CD14-positive monocyte (primary cell): ENCODE data around the gene BLOC1S1. TPM values are rescaled to one million over a fixed set of nuclear protein-coding genes. Genes with fewer than 3 reads are reported as not detected.

Source experiments
- DNase-seq, 3 donors: peaks; one replicate each; pipeline ENCODE4 v3.0.0-alpha.2; 2011 to 2022
- H2AFZ ChIP-seq: 2 replicates; pipeline ENCODE4 v1.6.0; 2012; ENCODE audit warnings: mild to moderate bottlenecking, low read depth, low read length, inconsistent platforms; ENCODE audit not compliant: insufficient read depth, poor library complexity, severe bottlenecking
- H3K27ac ChIP-seq, 2 donors: 1 replicate in 1 of 2; 2 replicates in 1 of 2; pipeline ENCODE4 v1.5.1; 2012 to 2013; ENCODE audit warnings: low read length in 2 of 2, control low read depth in 1 of 2, inconsistent platforms in 1 of 2, low read depth in 1 of 2, mild to moderate bottlenecking in 1 of 2
- H3K27me3 ChIP-seq, 2 donors: one replicate each; pipeline versions ENCODE4 v1.6.0 to v1.6.1; 2011 to 2013; ENCODE audit warnings: low read length in 2 of 2; ENCODE audit not compliant: control insufficient read depth in 2 of 2, insufficient read depth in 2 of 2
- H3K36me3 ChIP-seq, 2 donors: replicated peaks in 1 of 2; 1 replicate in 1 of 2; 2 replicates in 1 of 2; pipeline versions ENCODE4 v1.5.1 to v1.6.1; 2012 to 2013; ENCODE audit warnings: low read length in 2 of 2, control low read depth in 1 of 2, inconsistent platforms in 1 of 2, mild to moderate bottlenecking in 1 of 2; ENCODE audit not compliant: insufficient read depth in 2 of 2, control insufficient read depth in 1 of 2
- H3K4me1 ChIP-seq, 2 donors: 1 replicate in 1 of 2; 2 replicates in 1 of 2; pipeline versions ENCODE4 v1.5.1 to v1.6.1; 2012 to 2013; ENCODE audit warnings: low read length in 2 of 2, control low read depth in 1 of 2, inconsistent platforms in 1 of 2, mild to moderate bottlenecking in 1 of 2, moderate library complexity in 1 of 2; ENCODE audit not compliant: insufficient read depth in 2 of 2, control insufficient read depth in 1 of 2
- H3K4me2 ChIP-seq: replicated peaks from 2 replicates; pipeline ENCODE3; 2012; ENCODE audit warnings: low read length, moderate library complexity, mild to moderate bottlenecking; ENCODE audit not compliant: poor library complexity, severe bottlenecking; ENCODE audit errors: extremely low read depth
- H3K4me3 ChIP-seq, 3 experiments: fragments of 200-600 bp in 1 of 3; sonication (generic) in 1 of 3; replicated peaks in 1 of 3; 1 replicate in 2 of 3; 2 replicates in 1 of 3; pipeline ENCODE4 v1.5.1; 2011 to 2013; ENCODE audit warnings: low read length in 3 of 3, mild to moderate bottlenecking in 3 of 3, control low read depth in 2 of 3, low read depth in 2 of 3, inconsistent platforms in 1 of 3, moderate library complexity in 1 of 3
- H3K79me2 ChIP-seq: 2 replicates; pipeline ENCODE4 v1.6.0; 2012; ENCODE audit warnings: mild to moderate bottlenecking, control low read depth, inconsistent platforms, low read length, moderate library complexity; ENCODE audit not compliant: insufficient read depth
- H3K9ac ChIP-seq: 2 replicates; pipeline ENCODE4 v1.6.0; 2017; ENCODE audit warnings: low read length, mild to moderate bottlenecking; ENCODE audit not compliant: insufficient read depth, poor library complexity, severe bottlenecking
- H3K9me3 ChIP-seq, 2 donors: replicated peaks in 1 of 2; 1 replicate in 1 of 2; 2 replicates in 1 of 2; pipeline versions ENCODE4 v1.5.1 to v1.6.1; 2012 to 2013; ENCODE audit warnings: low read length in 2 of 2, control low read depth in 1 of 2; ENCODE audit not compliant: control insufficient read depth in 1 of 2, insufficient read depth in 1 of 2
- H4K20me1 ChIP-seq: 2 replicates; pipeline ENCODE4 v1.6.0; 2012; ENCODE audit warnings: mild to moderate bottlenecking, low read length, control low read depth, moderate library complexity; ENCODE audit not compliant: insufficient read depth
- H3K27ac Mint-ChIP-seq, 7 donors: one replicate each; pipeline ENCODE4 v1.8.0; 2020; ENCODE audit warnings: mild to moderate bottlenecking in 7 of 7, mixed read lengths in 7 of 7, moderate library complexity in 6 of 7, inconsistent platforms in 2 of 7
- H3K27me3 Mint-ChIP-seq, 3 donors: one replicate each; pipeline ENCODE4 v1.8.0; 2021 to 2022; ENCODE audit warnings: low read depth in 3 of 3, mild to moderate bottlenecking in 3 of 3, mixed read lengths in 3 of 3, moderate library complexity in 3 of 3, inconsistent platforms in 1 of 3
- H3K36me3 Mint-ChIP-seq, 2 donors: one replicate each; pipeline ENCODE4 v1.8.0; 2020; ENCODE audit warnings: mixed read lengths in 2 of 2, inconsistent platforms in 1 of 2, mild to moderate bottlenecking in 1 of 2
- H3K4me1 Mint-ChIP-seq: one replicate; pipeline ENCODE4 v1.8.0; 2020; ENCODE audit warnings: mild to moderate bottlenecking, mixed read lengths
- H3K4me3 Mint-ChIP-seq, 2 donors: one replicate each; pipeline ENCODE4 v1.8.0; 2020; ENCODE audit warnings: mild to moderate bottlenecking in 2 of 2, mixed read lengths in 2 of 2, moderate library complexity in 1 of 2
- H3K9me3 Mint-ChIP-seq, 7 donors: one replicate each; pipeline ENCODE4 v1.8.0; 2020 to 2022; ENCODE audit warnings: mixed read lengths in 7 of 7, mild to moderate bottlenecking in 6 of 7, moderate library complexity in 6 of 7, inconsistent platforms in 2 of 7
- CTCF ChIP-seq: fragments of 200-600 bp; IDR thresholded peaks from one replicate; pipeline ENCODE4 v1.8.0; 2022; ENCODE audit warnings: antibody characterized with exemption, mild to moderate bottlenecking
- WGBS: methylation state at CpG from one replicate; pipeline ENCODE4 v1.1.5; 2013; ENCODE audit warnings: missing lambda C conversion rate; ENCODE audit not compliant: insufficient coverage; 5-methylcytosine and 5-hydroxymethylcytosine counted together
- intact Hi-C, 2 donors: fragments of 100-400 bp; cut with micrococcal nuclease; formaldehyde crosslinking; loops; one replicate each; pipeline versions ENCODE4 v1.15.0 to v1.15.1; 2023
- polyA plus RNA-seq, 3 donors: library from polyadenylated mRNA; depleted of rRNA in 1 of 3; unstranded in 2 of 3; stranded (reverse) in 1 of 3; fragments of 300-500 nt in 2 of 3; fragments of >200 nt in 1 of 3; fragmentation: Illumina TruSeq in 2 of 3; gene quantifications; 1 replicate in 2 of 3; 2 replicates in 1 of 3; pipeline ENCODE4 v1.2.3, GENCODE V29; 2012 to 2021

BLOC1S1 gene
- polyA plus RNA-seq, 3 donors: 222 to 358 (median 223) TPM

- Histone ChIP-seq H3K27ac (peak overlapping the region; percentile 84 to 92), H3K4me3 (peak overlapping the region; percentile 70 to 93 (median 76)), H3K9ac (no peak overlapping the region), H3K27me3 (peaks cover 0 to 10% of the 10 kb centered on the region in 2 donors), H3K4me1 (peaks cover 26 to 49% of the 10 kb centered on the region in 2 donors), H3K79me2 (peaks cover 29% of the 10 kb centered on the region), H4K20me1 (peaks cover 38% of the 10 kb centered on the region), H3K4me2 (peak overlapping the region; percentile 83), H2AFZ (peak overlapping the region; percentile 91), H3K9me3 (no peaks in the 10 kb centered on the region), H3K36me3 (peaks cover 21 to 38% of the 10 kb centered on the region in 2 donors)
- no peak for TF ChIP-seq CTCF
- WGBS: 38% methylated on average over 4 of the region's 8 CpGs
- H3K27me3 Mint-ChIP-seq: peaks cover 8 to 10% (median 10%) of the 10 kb centered on the region in 3 donors
- peak in 2 of 3 donors; percentile 43 to 74 for DNase-seq
- H3K4me1 Mint-ChIP-seq: peaks cover 50% of the 10 kb centered on the region
- H3K27ac Mint-ChIP-seq: peak overlapping the region; percentile 87 to 97 (median 93)
- intact Hi-C loops: loop anchor here in 1 of 2 donors (5.0 kb wide), 1 partner anchor 35 kb away; a partner anchor contains a TSS
- H3K36me3 Mint-ChIP-seq: peaks cover 24 to 34% of the 10 kb centered on the region in 2 donors
- no peaks in the 10 kb centered on the region for H3K9me3 Mint-ChIP-seq
- peak overlapping the region; percentile 88 to 94 for H3K4me3 Mint-ChIP-seq
These were observed 1.5 kb downstream of the BLOC1S1 start for GRCh38 chr12:55717011-55718007.

- H4K20me1 ChIP-seq: peaks cover 42% of the 10 kb centered on the region
- DNase-seq: no peak
- H3K4me1 ChIP-seq: peaks cover 26 to 49% of the 10 kb centered on the region in 2 donors
- peaks cover 0 to 3% of the 10 kb centered on the region in 2 donors for H3K27me3 ChIP-seq
- WGBS: 93% methylated on average over 2 of the region's 4 CpGs
- no peak overlapping the region for H2AFZ ChIP-seq
- peaks cover 22 to 45% of the 10 kb centered on the region in 2 donors for H3K36me3 ChIP-seq
- no peaks in the 10 kb centered on the region for H3K9me3 ChIP-seq
- Mint-ChIP-seq H3K27me3 (peaks cover 3 to 5% (median 3%) of the 10 kb centered on the region in 3 donors), H3K27ac (peak overlapping the region in 5 of 7 donors; percentile 49 to 97 (median 81)), H3K36me3 (peaks cover 24 to 40% of the 10 kb centered on the region in 2 donors), H3K4me1 (peaks cover 50% of the 10 kb centered on the region), H3K9me3 (no peaks in the 10 kb centered on the region), H3K4me3 (peak overlapping the region; percentile 6 to 94)
- H3K9ac ChIP-seq: no peak overlapping the region
- H3K27ac ChIP-seq: peak overlapping the region in 1 of 2 donors; percentile 92
- peaks cover 29% of the 10 kb centered on the region for H3K79me2 ChIP-seq
- H3K4me3 ChIP-seq: peak overlapping the region in 1 of 3 experiments; percentile 93
- no peak for TF ChIP-seq CTCF
- peak overlapping the region; percentile 83 for H3K4me2 ChIP-seq
- intact Hi-C loops: loop anchor here in 1 of 2 donors (5.0 kb wide), 1 partner anchor 36 kb away; a partner anchor contains a TSS
These were observed 2.2 kb downstream of the BLOC1S1 start for GRCh38 chr12:55718015-55718414.
